Mesendoderm (in vitro differentiated cells): Measurements from ENCODE around the gene FLYWCH1.

Source experiments
- DNase-seq: peaks from one replicate; pipeline ENCODE4 v3.0.0; 2013
- H2AK5ac ChIP-seq: 2 replicates; pipeline ENCODE4 v1.6.1; 2013; ENCODE audit warnings: low read length, inconsistent platforms
- H2BK120ac ChIP-seq: 2 replicates; pipeline ENCODE4 v1.6.1; 2013; ENCODE audit warnings: low read depth, mild to moderate bottlenecking, low read length, moderate library complexity, mixed read lengths
- H2BK15ac ChIP-seq: replicated peaks from 2 replicates; pipeline ENCODE4 v1.6.1; 2013; ENCODE audit warnings: low read depth, mild to moderate bottlenecking, moderate library complexity
- H2BK5ac ChIP-seq: 2 replicates; pipeline ENCODE4 v1.6.1; 2013; ENCODE audit warnings: low read length, inconsistent platforms
- H3K18ac ChIP-seq: 2 replicates; pipeline ENCODE4 v1.6.1; 2013; ENCODE audit warnings: mild to moderate bottlenecking, low read length, mixed read lengths
- H3K23ac ChIP-seq: one replicate; pipeline ENCODE4 v1.6.1; 2013; ENCODE audit warnings: low read length
- H3K27ac ChIP-seq: 2 replicates; pipeline ENCODE4 v1.5.1; 2013; ENCODE audit warnings: low read depth, mild to moderate bottlenecking, inconsistent platforms, low read length, moderate library complexity
- H3K27me3 ChIP-seq: 2 replicates; pipeline ENCODE4 v1.6.1; 2013; ENCODE audit warnings: low read length, control low read depth, mild to moderate bottlenecking, inconsistent platforms; ENCODE audit not compliant: insufficient read depth, poor library complexity
- H3K36me3 ChIP-seq: 2 replicates; pipeline ENCODE4 v1.6.1; 2013; ENCODE audit warnings: low read length, inconsistent platforms; ENCODE audit not compliant: control insufficient read depth, insufficient read depth
- H3K4ac ChIP-seq: one replicate; pipeline ENCODE4 v1.6.1; 2013; ENCODE audit warnings: low read depth, mild to moderate bottlenecking, low read length, moderate library complexity
- H3K4me1 ChIP-seq: 2 replicates; pipeline ENCODE4 v1.6.1; 2013; ENCODE audit warnings: low read depth, low read length, inconsistent platforms; ENCODE audit not compliant: control insufficient read depth
- H3K4me2 ChIP-seq: 2 replicates; pipeline ENCODE4 v1.6.1; 2013; ENCODE audit warnings: low read length
- H3K4me3 ChIP-seq: 2 replicates; pipeline ENCODE4 v1.5.1; 2013; ENCODE audit warnings: mild to moderate bottlenecking, low read length
- H3K56ac ChIP-seq: one replicate; pipeline ENCODE4 v1.6.1; 2013; ENCODE audit warnings: low read length
- H3K79me1 ChIP-seq: 2 replicates; pipeline ENCODE4 v1.6.1; 2013; ENCODE audit warnings: low read length, inconsistent platforms
- H3K79me2 ChIP-seq: 2 replicates; pipeline ENCODE4 v1.6.1; 2013; ENCODE audit warnings: mild to moderate bottlenecking, low read length; ENCODE audit not compliant: control insufficient read depth, insufficient read depth
- H3K9ac ChIP-seq: 2 replicates; pipeline ENCODE4 v1.6.1; 2013; ENCODE audit warnings: low read length, inconsistent platforms
- H4K5ac ChIP-seq: one replicate; pipeline ENCODE4 v1.6.1; 2013; ENCODE audit warnings: low read length
- H4K8ac ChIP-seq: one replicate; pipeline ENCODE4 v1.6.1; 2013; ENCODE audit warnings: low read depth, mild to moderate bottlenecking, control low read depth, low read length, moderate library complexity
- WGBS: extraction: QIAGEN DNeasy Blood & Tissue Kit; methylation state at CpG from one replicate; pipeline ENCODE4 v1.1.7; 2013; ENCODE audit warnings: low lambda C conversion rate, missing lambda C conversion rate; ENCODE audit not compliant: insufficient coverage; ENCODE audit errors: extremely low coverage; 5-methylcytosine and 5-hydroxymethylcytosine counted together

The FLYWCH1 gene

GRCh38 chr16:2949705-2950352 is 38.1 kb downstream of the FLYWCH1 start:
- Histone ChIP-seq H3K27ac (no peak overlapping the region), H3K18ac (no peak overlapping the region), H4K5ac (no peak overlapping the region), H3K56ac (no peak overlapping the region), H3K27me3 (no peaks in the 10 kb centered on the region), H2BK120ac (no peak overlapping the region), H3K4me1 (peaks cover 3% of the 10 kb centered on the region), H2AK5ac (no peak overlapping the region), H2BK5ac (no peak overlapping the region), H3K79me1 (no peaks in the 10 kb centered on the region), H3K79me2 (no peaks in the 10 kb centered on the region), H3K4ac (no peak overlapping the region), H3K4me2 (no peak overlapping the region), H3K36me3 (no peaks in the 10 kb centered on the region), H4K8ac (no peak overlapping the region), H3K4me3 (no peak overlapping the region), H3K9ac (no peak overlapping the region), H2BK15ac (no peak overlapping the region), H3K23ac (no peak overlapping the region)
- no CpG with 5 or more reads among the region's 19 CpGs for WGBS
- no peak for DNase-seq

- Histone ChIP-seq H3K36me3 (no peaks in the 10 kb centered on the region), H2BK5ac (no peak overlapping the region), H3K23ac (no peak overlapping the region), H3K79me1 (no peaks in the 10 kb centered on the region), H3K18ac (no peak overlapping the region), H2BK120ac (no peak overlapping the region), H3K4ac (no peak overlapping the region), H3K9ac (no peak overlapping the region), H3K4me3 (no peak overlapping the region), H4K8ac (no peak overlapping the region), H3K79me2 (no peaks in the 10 kb centered on the region), H3K4me1 (peaks cover 3% of the 10 kb centered on the region), H4K5ac (no peak overlapping the region), H3K56ac (no peak overlapping the region), H2BK15ac (no peak overlapping the region), H3K27ac (no peak overlapping the region), H3K4me2 (no peak overlapping the region), H3K27me3 (no peaks in the 10 kb centered on the region), H2AK5ac (no peak overlapping the region)
- WGBS = no CpG with 5 or more reads among the region's 13 CpGs
- no peak for DNase-seq
These were observed 38.6 kb downstream of the FLYWCH1 start for GRCh38 chr16:2950353-2950724.

GRCh38 chr16:2950773-2951172 is 39.0 kb downstream of the FLYWCH1 start:
- Histone ChIP-seq H2BK120ac (no peak overlapping the region), H4K5ac (no peak overlapping the region), H2BK15ac (no peak overlapping the region), H3K27ac (no peak overlapping the region), H3K56ac (no peak overlapping the region), H3K23ac (no peak overlapping the region), H3K4ac (no peak overlapping the region), H3K18ac (no peak overlapping the region), H3K79me2 (no peaks in the 10 kb centered on the region), H3K36me3 (no peaks in the 10 kb centered on the region), H3K9ac (no peak overlapping the region), H3K4me2 (no peak overlapping the region), H2AK5ac (no peak overlapping the region), H3K27me3 (no peaks in the 10 kb centered on the region), H3K4me3 (no peak overlapping the region), H3K79me1 (no peaks in the 10 kb centered on the region), H2BK5ac (no peak overlapping the region), H4K8ac (no peak overlapping the region), H3K4me1 (peaks cover 3% of the 10 kb centered on the region)
- no CpG with 5 or more reads among the region's 16 CpGs for WGBS
- no peak for DNase-seq

GRCh38 chr16:2952679-2953078 is 40.9 kb downstream of the FLYWCH1 start:
- Histone ChIP-seq H4K8ac (no peak overlapping the region), H4K5ac (no peak overlapping the region), H3K36me3 (no peaks in the 10 kb centered on the region), H3K79me1 (no peaks in the 10 kb centered on the region), H2BK120ac (no peak overlapping the region), H3K56ac (no peak overlapping the region), H3K18ac (no peak overlapping the region), H2AK5ac (no peak overlapping the region), H3K4me1 (peaks cover 8% of the 10 kb centered on the region), H2BK5ac (no peak overlapping the region), H3K4me3 (no peak overlapping the region), H3K9ac (no peak overlapping the region), H3K4me2 (no peak overlapping the region), H3K27ac (no peak overlapping the region), H3K23ac (no peak overlapping the region), H3K4ac (no peak overlapping the region), H3K27me3 (no peaks in the 10 kb centered on the region), H3K79me2 (no peaks in the 10 kb centered on the region), H2BK15ac (no peak overlapping the region)
- no peak for DNase-seq
- no CpG with 5 or more reads among the region's 11 CpGs for WGBS

GRCh38 chr16:2953706-2954627 is 42.2 kb downstream of the FLYWCH1 start:
- no peaks in the 10 kb centered on the region for H3K27me3 ChIP-seq
- no peak overlapping the region for H3K4me3 ChIP-seq
- no peak overlapping the region for H3K4me2 ChIP-seq
- no peak overlapping the region for H3K27ac ChIP-seq
- no peak overlapping the region for H3K18ac ChIP-seq
- no peak overlapping the region for H3K23ac ChIP-seq
- H3K79me1 ChIP-seq = no peaks in the 10 kb centered on the region
- no peak overlapping the region for H2BK120ac ChIP-seq
- no peak overlapping the region for H2AK5ac ChIP-seq
- H2BK15ac ChIP-seq = no peak overlapping the region
- no peak overlapping the region for H4K5ac ChIP-seq
- no peak overlapping the region for H3K4ac ChIP-seq
- WGBS = no CpG with 5 or more reads among the region's 31 CpGs
- peak; percentile 42 for DNase-seq
- H3K36me3 ChIP-seq = no peaks in the 10 kb centered on the region
- H2BK5ac ChIP-seq = no peak overlapping the region
- no peak overlapping the region for H3K56ac ChIP-seq
- H3K4me1 ChIP-seq = peaks cover 8% of the 10 kb centered on the region
- no peak overlapping the region for H4K8ac ChIP-seq
- H3K79me2 ChIP-seq = no peaks in the 10 kb centered on the region
- no peak overlapping the region for H3K9ac ChIP-seq
